CD4-positive, alpha-beta T cell treated with Interferon alpha-2 for 1 hour (primary cell): ENCODE results near the gene CAMK1D.

Experiments used
- DNase-seq, 2 donors: peaks; one replicate each; pipeline ENCODE4 v3.0.0-alpha.2; 2020 to 2022

Gene CAMK1D

DNA sequence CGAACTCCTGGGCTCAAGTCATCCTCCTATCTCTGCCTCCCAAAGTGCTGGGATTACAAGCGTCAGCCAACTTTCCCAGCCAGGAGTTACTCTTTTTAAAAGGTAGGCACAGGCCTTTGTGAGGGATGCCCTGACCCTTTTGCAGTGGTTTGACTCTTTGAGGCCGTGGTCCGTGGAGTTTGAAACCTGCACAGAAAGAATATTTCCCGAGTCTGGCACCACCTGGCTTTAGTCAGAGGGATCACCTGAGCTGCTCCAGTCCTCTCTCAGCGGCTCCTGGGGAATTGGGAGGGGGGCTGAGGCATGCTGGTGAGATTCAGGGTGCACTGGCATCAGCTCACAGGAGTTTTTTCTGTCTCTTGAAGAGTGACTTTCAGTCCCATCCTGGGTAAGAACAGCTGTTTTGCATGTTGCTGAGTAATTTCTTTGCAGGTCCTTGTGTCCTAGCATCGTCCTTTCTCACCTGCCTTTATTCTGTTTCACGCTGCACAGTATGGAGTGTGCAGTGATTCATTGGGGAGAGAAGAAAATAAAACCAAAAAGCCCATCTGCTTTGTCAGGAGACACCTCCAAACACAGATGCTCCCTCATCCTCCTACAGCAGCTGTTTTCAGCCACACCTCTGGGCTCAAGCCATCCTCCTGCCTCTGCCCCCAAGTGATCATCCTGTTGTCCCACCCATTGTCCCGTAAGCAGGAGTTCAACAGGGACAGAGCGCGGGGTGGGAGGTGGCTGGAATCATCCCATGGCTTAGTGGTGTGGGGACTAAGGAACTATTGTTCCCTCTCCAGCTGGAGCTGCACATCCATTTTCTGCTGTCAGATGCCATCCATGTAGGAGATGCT is 284.7 kb downstream of the CAMK1D start:
- DNase-seq: no peak

GRCh38 chr10:12634621-12634931 is 285.2 kb downstream of the CAMK1D start:
- no peak for DNase-seq

GRCh38 chr10:12635127-12635541 is 285.8 kb downstream of the CAMK1D start:
- peak; percentile 33 to 48 for DNase-seq

- DNase-seq: no peak
Measured at GRCh38 chr10:12636571-12636970, 287.2 kb downstream of the CAMK1D start.

DNA sequence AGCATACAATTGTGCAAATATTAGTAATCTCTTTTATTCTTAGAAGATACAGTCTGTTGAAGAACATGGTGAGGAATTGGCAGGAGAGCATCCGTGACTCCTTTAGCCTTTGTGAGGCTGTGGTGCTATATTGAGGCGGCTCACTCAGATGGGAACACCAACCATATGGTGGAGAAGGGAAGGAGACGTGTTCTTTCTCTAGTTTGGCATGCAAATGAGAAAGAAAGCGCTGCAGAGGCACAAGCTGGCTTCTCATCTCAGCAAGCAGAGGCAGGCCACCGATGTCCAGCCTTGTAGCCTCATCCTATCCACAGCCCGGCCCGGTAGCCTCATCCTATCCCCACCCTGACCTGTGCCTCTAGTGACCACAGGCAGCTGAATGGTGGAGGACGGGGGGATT is 288.3 kb downstream of the CAMK1D start:
- DNase-seq: no peak

- no peak for DNase-seq
Measured at GRCh38 chr10:12638103-12638502, 288.8 kb downstream of the CAMK1D start.

DNA sequence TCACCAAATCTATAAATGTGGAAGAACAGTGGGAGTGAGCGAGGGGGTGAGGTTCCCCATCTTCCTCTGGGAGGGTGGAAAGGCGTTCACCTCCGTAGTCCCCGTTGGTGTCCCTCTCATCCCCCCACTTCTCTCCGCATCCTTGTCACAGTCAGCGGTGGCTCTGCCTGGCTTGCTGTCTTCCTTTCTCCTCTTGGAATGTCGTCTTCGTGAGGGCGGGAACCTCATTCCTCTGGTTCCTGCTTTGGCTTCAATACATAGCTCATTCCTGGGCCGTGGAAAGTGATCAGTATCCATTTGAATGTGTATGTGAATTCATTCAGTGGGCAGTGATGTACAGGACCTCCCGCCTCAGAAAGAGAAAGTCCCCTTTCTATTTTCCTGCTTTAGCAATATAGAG is 289.4 kb downstream of the CAMK1D start:
- no peak for DNase-seq

- no peak for DNase-seq
Measured at GRCh38 chr10:12639996-12640944, 290.9 kb downstream of the CAMK1D start.

DNA sequence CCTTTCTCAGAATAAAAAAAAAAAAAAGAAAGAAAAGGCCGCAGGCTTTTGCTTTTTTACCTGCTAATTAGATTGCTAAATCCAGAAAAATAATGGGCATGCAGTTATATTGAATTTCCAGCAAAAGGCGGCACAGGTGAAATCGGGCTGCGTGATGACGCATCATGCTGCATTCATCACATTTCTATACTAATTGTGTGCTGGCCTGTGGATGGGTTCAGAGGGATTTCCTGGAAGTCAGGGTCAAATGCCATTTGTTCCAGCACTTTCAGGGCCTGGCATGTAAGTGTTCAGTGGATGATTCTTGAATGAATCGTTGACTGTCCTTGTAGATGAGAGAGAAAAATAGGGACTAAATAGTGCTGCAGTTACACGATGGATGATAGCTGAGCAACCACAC is 292.7 kb downstream of the CAMK1D start:
- DNase-seq: no peak

DNA sequence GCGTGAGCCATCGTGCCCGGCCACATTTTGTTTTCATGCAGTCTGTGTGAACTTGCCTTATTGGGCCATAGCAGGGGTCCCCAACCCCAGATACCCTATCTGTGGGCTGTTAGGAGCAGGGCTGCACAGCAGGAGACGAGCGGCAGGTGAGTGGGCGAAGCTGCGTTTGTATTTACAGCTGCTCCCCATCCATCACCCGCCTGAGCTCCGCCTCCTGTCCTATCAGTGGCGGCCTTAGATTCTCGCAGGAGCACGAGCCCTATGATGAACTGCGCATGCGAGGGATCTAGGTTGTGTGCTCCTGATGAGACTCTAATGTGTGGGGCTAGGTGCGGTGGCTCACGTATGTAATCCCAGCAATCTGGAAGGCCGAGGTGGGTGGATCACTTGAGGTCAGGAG is 293.9 kb downstream of the CAMK1D start:
- DNase-seq: no peak

- DNase-seq: no peak
Measured at GRCh38 chr10:12644380-12645144, 295.2 kb downstream of the CAMK1D start.

GRCh38 chr10:12645449-12645848 is 296.1 kb downstream of the CAMK1D start:
- no peak for DNase-seq

- DNase-seq: no peak
Measured at GRCh38 chr10:12649012-12649584, 299.8 kb downstream of the CAMK1D start.

GRCh38 chr10:12650122-12650521 is 300.8 kb downstream of the CAMK1D start:
- no peak for DNase-seq

- no peak for DNase-seq
Measured at GRCh38 chr10:12650538-12651298, 301.4 kb downstream of the CAMK1D start.

DNA sequence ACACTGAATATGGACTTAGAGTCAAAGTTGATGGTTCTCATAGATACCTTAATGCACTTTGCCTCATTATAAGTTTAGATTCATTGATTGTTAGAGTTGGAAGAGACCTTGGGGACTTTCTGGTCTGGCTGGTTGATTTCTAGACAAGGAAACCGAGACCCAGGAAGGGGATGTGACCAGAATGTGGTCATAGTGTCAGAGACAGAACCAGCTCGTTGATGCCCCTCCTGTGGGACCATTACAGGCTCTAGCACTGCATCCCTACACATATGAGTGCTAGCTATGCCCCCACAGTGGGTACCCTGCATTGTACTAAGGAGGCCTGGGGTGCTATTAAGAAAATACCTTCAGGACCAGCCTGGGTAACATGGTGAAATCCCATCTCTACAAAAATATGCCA is 306.6 kb downstream of the CAMK1D start:
- DNase-seq: no peak

GRCh38 chr10:12656518-12657142 is 307.3 kb downstream of the CAMK1D start:
- peak in 1 of 2 donors; percentile 71 for DNase-seq

DNA sequence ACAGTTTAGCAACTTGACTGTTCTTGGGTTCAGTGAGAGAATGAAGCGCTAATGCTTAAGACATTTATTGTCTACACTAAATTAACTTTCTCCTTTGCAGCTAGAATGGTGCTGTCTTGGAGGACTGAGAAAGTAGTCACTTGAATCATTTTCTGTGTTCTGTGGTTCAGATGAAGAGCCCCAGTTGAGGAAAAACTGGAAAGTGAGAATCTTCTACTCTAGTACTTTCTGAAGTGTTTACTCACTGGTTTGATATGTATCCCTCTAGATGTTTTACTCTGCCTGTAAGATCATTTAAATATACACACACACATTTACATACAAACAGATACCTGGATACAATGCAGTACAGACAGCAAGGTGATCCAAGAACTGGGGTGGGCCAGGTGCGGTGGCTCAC is 308.1 kb downstream of the CAMK1D start:
- no peak for DNase-seq

- DNase-seq: no peak
Measured at GRCh38 chr10:12658526-12658925, 309.2 kb downstream of the CAMK1D start.

GRCh38 chr10:12659706-12660105 is 310.4 kb downstream of the CAMK1D start:
- DNase-seq: no peak

GRCh38 chr10:12660812-12661211 is 311.5 kb downstream of the CAMK1D start:
- no peak for DNase-seq

DNA sequence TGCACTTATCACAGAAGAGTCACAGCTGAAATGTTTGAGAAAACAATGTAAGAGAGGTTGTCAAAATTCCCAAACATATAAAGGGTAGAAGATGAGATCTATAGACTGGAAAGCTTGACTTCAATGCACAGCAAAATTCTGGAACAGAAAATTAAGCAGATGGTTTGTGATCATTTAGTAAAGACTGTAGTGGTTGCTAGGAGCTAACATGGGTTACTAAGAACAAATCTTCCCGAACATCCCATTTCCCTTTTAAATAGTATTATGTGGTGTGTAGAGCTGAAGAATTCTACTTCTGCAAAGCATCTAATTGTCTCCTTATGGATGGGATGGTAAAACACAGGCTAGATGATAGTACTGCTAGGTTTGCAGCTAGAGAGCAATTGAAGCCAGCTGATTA is 312.3 kb downstream of the CAMK1D start:
- no peak for DNase-seq
